Kidney (tissue), 14 donors: ENCODE results near the gene MEGF6. TPM values are rescaled to one million over a fixed set of nuclear protein-coding genes. Genes with fewer than 3 reads are reported as not detected.

ENCODE experiments used
- DNase-seq, 5 donors: peaks; one replicate each; pipeline ENCODE4 v3.0.0-alpha.2; 2013 to 2020
- FAIRE-seq: peaks from 2 replicates; lab custom pipeline; 2012; peaks lifted over from hg19 to GRCh38; lab: Jason Lieb, UNC
- H3K27ac ChIP-seq, 2 donors: one replicate each; pipeline ENCODE4 v1.7.0; 2013; ENCODE audit warnings: low read depth in 2 of 2, low read length in 2 of 2, inconsistent platforms in 1 of 2
- H3K27me3 ChIP-seq: one replicate; pipeline ENCODE4 v1.7.1; 2013; ENCODE audit warnings: low read length, inconsistent platforms; ENCODE audit not compliant: control insufficient read depth, insufficient read depth
- H3K36me3 ChIP-seq, 3 donors: one replicate each; pipeline versions ENCODE4 v1.7.0 to v1.7.1; 2013; ENCODE audit warnings: low read length in 3 of 3, control low read depth in 1 of 3, inconsistent platforms in 1 of 3; ENCODE audit not compliant: insufficient read depth in 3 of 3, control insufficient read depth in 2 of 3
- H3K4me1 ChIP-seq, 3 donors: one replicate each; pipeline versions ENCODE4 v1.7.0 to v1.7.1; 2013; ENCODE audit warnings: low read length in 3 of 3, inconsistent platforms in 1 of 3, low read depth in 1 of 3; ENCODE audit not compliant: control insufficient read depth in 2 of 3, insufficient read depth in 2 of 3
- H3K4me3 ChIP-seq, 3 donors: one replicate each; pipeline versions ENCODE4 v1.7.0 to v1.8.1; 2013; ENCODE audit warnings: low read length in 3 of 3, control low read depth in 1 of 3, inconsistent platforms in 1 of 3
- H3K9ac ChIP-seq, 3 donors: one replicate each; pipeline versions ENCODE4 v1.7.0 to v1.7.1; 2013; ENCODE audit warnings: low read length in 3 of 3, control low read depth in 1 of 3, inconsistent platforms in 1 of 3
- H3K9me3 ChIP-seq, 3 donors: one replicate each; pipeline versions ENCODE4 v1.7.0 to v1.7.1; 2013; ENCODE audit warnings: low read length in 3 of 3, control low read depth in 1 of 3, inconsistent platforms in 1 of 3; ENCODE audit not compliant: control insufficient read depth in 2 of 3, insufficient read depth in 1 of 3
- CTCF ChIP-seq: IDR thresholded peaks from 3 replicates; pipeline ENCODE4 v1.5.1; 2012; ENCODE audit warnings: mild to moderate bottlenecking, moderate library complexity, borderline replicate concordance; ENCODE audit not compliant: insufficient read depth; ENCODE audit errors: extremely low read depth
- intact Hi-C: fragments of 100-400 bp; cut with DNase I; formaldehyde crosslinking; loops from one replicate; pipeline ENCODE4 v1.11.1; 2022
- polyA plus RNA-seq: library from polyadenylated mRNA; stranded (reverse); fragments of 350-450 nt; fragmentation: Illumina TruSeq; extraction: RNeasy Lipid Tissue Mini Kit (QIAGEN cat#74804); gene quantifications from one replicate; pipeline ENCODE4 v1.2.3, GENCODE V29; 2014; ENCODE audit warnings: low read depth, low replicate concordance; ENCODE audit not compliant: insufficient read depth
- total RNA-seq: library from RNA; stranded (reverse); fragmentation: NEBNext Ultra II Directional; extraction: Animal tissue kit (Norgen Biotek cat#: 25700); gene quantifications from one replicate; pipeline ENCODE4 v1.2.1, GENCODE V29; 2021
- donor health status: control.
- donor health status: control.
- donor health status: control.
- donor health status: control.
- donor health status: control.
- donor health status: DM: yes; HTN: yes; CAD: no.
- donor health status: Normal renal cell carcinoma (clear cell type).

The MEGF6 gene
- total and polyA plus RNA-seq, 2 donors from 2014 or later, result 2.8 to 10.9 TPM

DNA sequence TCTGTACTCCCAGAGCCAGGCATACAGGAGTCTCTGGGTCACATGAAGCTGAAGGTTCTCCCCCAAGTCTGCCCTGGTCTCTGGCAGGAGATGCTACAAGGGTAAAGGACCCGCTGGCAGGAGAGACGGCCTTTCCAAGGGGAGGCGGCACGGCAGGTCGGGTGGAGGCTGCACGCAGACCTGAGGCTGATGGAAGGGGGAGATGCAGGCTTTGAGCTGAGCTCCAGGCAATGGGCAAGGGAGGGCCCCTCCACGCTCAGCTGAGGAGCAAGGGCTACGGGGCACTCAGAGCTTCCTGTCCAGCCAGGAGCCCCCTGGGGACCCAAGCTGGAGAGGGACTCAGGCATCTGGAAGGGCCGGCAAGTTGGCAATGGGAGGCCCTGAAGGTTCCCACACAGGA, 50.3 kb downstream of the MEGF6 start:
- no peaks in the 10 kb centered on the region for H3K9me3 ChIP-seq
- H3K27me3 ChIP-seq, result no peaks in the 10 kb centered on the region
- H3K4me3 ChIP-seq, result no peak overlapping the region
- TF ChIP-seq CTCF, result no peak
- H3K4me1 ChIP-seq, result no peaks in the 10 kb centered on the region
- H3K9ac ChIP-seq, result no peak overlapping the region
- intact Hi-C loops, result no loop called here
- no peaks in the 10 kb centered on the region for H3K36me3 ChIP-seq
- DNase-seq (no peak), FAIRE-seq (no peak)
- no peak overlapping the region for H3K27ac ChIP-seq

DNA sequence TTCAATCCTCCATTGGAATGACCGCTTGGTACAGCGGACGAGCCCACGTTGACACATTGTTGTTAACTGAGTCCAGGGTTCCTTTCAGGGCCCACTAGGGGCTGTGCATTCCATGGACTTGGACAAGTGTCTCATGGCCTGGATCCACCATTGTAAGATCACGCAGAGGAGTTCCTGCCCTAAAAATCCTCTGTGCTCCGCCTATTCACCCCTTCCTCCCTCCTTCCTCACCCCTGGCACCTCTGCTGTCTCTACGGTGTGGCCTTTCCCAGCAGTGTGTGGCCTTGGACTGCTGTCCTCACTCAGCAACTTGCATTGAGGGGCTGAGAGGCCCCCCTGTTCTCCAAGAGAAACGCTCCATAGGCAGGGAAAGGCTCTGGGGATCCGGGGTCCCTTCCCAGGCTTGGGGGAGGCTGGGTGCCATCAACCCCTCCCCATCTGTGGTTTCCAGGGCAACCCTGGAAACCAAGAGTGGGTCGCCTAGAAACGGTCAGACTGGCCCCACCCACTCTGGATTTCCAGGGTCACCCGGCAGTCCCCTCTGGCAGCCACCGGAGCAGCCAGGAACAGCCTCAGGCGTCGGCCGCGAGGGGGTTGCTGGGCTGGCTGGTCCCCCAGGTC, 50.9 kb downstream of the MEGF6 start:
- Histone ChIP-seq H3K27ac (no peak overlapping the region), H3K4me1 (no peaks in the 10 kb centered on the region), H3K9me3 (no peaks in the 10 kb centered on the region), H3K4me3 (no peak overlapping the region), H3K9ac (no peak overlapping the region), H3K36me3 (no peaks in the 10 kb centered on the region), H3K27me3 (no peaks in the 10 kb centered on the region)
- TF ChIP-seq CTCF, result no peak
- no peak for FAIRE-seq
- intact Hi-C loops, result no loop called here
- DNase-seq, result no peak

- Histone ChIP-seq H3K27ac (no peak overlapping the region), H3K36me3 (no peaks in the 10 kb centered on the region), H3K9ac (no peak overlapping the region), H3K4me1 (no peaks in the 10 kb centered on the region), H3K27me3 (no peaks in the 10 kb centered on the region), H3K4me3 (no peak overlapping the region), H3K9me3 (no peaks in the 10 kb centered on the region)
- FAIRE-seq (no peak), DNase-seq (no peak)
- TF ChIP-seq CTCF, result no peak
- intact Hi-C loops, result no loop called here
These were observed 53.1 kb downstream of the MEGF6 start for GRCh38 chr1:3558036-3558726.
